Endothelial cell of umbilical vein (primary cell): ENCODE measurements around the gene HDAC5. TPM values are rescaled to one million over a fixed set of nuclear protein-coding genes. Genes with fewer than 3 reads are reported as not detected.

Experiments used
- Bru-seq: library from RNA; stranded (reverse); fragments of 400-500 nt; gene quantifications from one replicate; lab custom pipeline; 2021; lab: Mats Ljungman, UMichigan
- BruChase-seq, 2 experiments: library from RNA; stranded (reverse); fragments of 400-500 nt; gene quantifications; one replicate each; lab custom pipeline; 2021; lab: Mats Ljungman, UMichigan
- BruUV-seq: library from RNA; stranded (reverse); fragments of 400-500 nt; replicated peaks from 2 replicates; lab custom pipeline; 2021; lab: Mats Ljungman, UMichigan
- CTCF ChIA-PET: fragments of 300-600, 350-600 bp; sonication (Branson Sonifier 250); formaldehyde crosslinking; loops from one replicate; lab custom pipeline; 2021; ENCODE audit warnings: antibody characterized with exemption, inconsistent platforms; lab: Charles Lee
- POLR2A ChIA-PET: fragments of 300-600, 350-600 bp; sonication (Branson Sonifier 250); formaldehyde crosslinking; loops from one replicate; lab custom pipeline; 2021; ENCODE audit warnings: antibody characterized with exemption, inconsistent platforms; lab: Charles Lee
- DNase-seq: peaks from one replicate; pipeline ENCODE4 v3.0.0-alpha.2; 2011; ENCODE audit warnings: low read depth, low spot score
- FAIRE-seq: peaks from 2 replicates; lab custom pipeline; 2011; peaks lifted over from hg19 to GRCh38; lab: Jason Lieb, UNC
- H2AFZ ChIP-seq: 2 replicates; pipeline ENCODE4 v1.6.0; 2012; ENCODE audit warnings: low read depth, low read length, control low read depth, inconsistent platforms
- H3K27ac ChIP-seq: 2 replicates; pipeline ENCODE4 v1.5.1; 2011; ENCODE audit warnings: low read depth, mild to moderate bottlenecking, control low read depth, low read length, moderate library complexity; ENCODE audit not compliant: insufficient read depth
- H3K27me3 ChIP-seq, 2 experiments: 2 replicates each; pipeline versions ENCODE4 v1.6.0 to v1.6.1; 2011; ENCODE audit warnings: low read length in 2 of 2, mixed read lengths in 1 of 2; ENCODE audit not compliant: control insufficient read depth in 2 of 2, insufficient read depth in 2 of 2
- H3K36me3 ChIP-seq, 2 experiments: 2 replicates in 1 of 2; 3 replicates in 1 of 2; pipeline ENCODE4 v1.5.1; 2011; ENCODE audit warnings: low read length in 2 of 2, mild to moderate bottlenecking in 1 of 2, moderate library complexity in 1 of 2; ENCODE audit not compliant: control insufficient read depth in 2 of 2, insufficient read depth in 2 of 2; ENCODE audit errors: extremely low read depth in 1 of 2
- H3K4me1 ChIP-seq: 3 replicates; pipeline ENCODE4 v1.5.1; 2011; ENCODE audit warnings: mild to moderate bottlenecking, low read length; ENCODE audit not compliant: control insufficient read depth, insufficient read depth; ENCODE audit errors: extremely low read depth
- H3K4me2 ChIP-seq: 2 replicates; pipeline ENCODE4 v1.6.1; 2011; ENCODE audit warnings: low read length, control low read depth, mixed read lengths; ENCODE audit not compliant: insufficient read depth
- H3K4me3 ChIP-seq, 3 experiments: fragments of 200-600 bp in 1 of 3; sonication (generic), shearing (Covaris generic) in 1 of 3; replicated peaks in 1 of 3; 2 replicates each; pipeline ENCODE4 v1.5.1; 2011 to 2016; ENCODE audit warnings: control low read depth in 3 of 3, low read length in 3 of 3, mild to moderate bottlenecking in 2 of 3, inconsistent platforms in 1 of 3, low read depth in 1 of 3, moderate library complexity in 1 of 3; ENCODE audit not compliant: insufficient read depth in 1 of 3
- H3K79me2 ChIP-seq: 2 replicates; pipeline ENCODE4 v1.6.0; 2012; ENCODE audit warnings: low read length, inconsistent platforms; ENCODE audit not compliant: control insufficient read depth, insufficient read depth
- H3K9ac ChIP-seq: replicated peaks from 2 replicates; pipeline ENCODE3; 2011; ENCODE audit warnings: low read length, control low read depth; ENCODE audit not compliant: insufficient read depth; ENCODE audit errors: extremely low read depth
- H3K9me1 ChIP-seq: replicated peaks from 3 replicates; pipeline ENCODE4 v1.6.0; 2011; ENCODE audit warnings: mild to moderate bottlenecking, low read length; ENCODE audit not compliant: control insufficient read depth, insufficient read depth; ENCODE audit errors: extremely low read depth
- H3K9me3 ChIP-seq: replicated peaks from 2 replicates; pipeline ENCODE4 v1.5.1; 2012; ENCODE audit warnings: low read length, inconsistent platforms; ENCODE audit not compliant: control insufficient read depth, insufficient read depth
- H4K20me1 ChIP-seq: replicated peaks from 2 replicates; pipeline ENCODE3; 2011; ENCODE audit warnings: mild to moderate bottlenecking, low read length; ENCODE audit not compliant: control insufficient read depth, insufficient read depth; ENCODE audit errors: extremely low read depth
- EZH2 ChIP-seq: IDR thresholded peaks from 2 replicates; pipeline ENCODE4 v1.6.1; 2012; ENCODE audit warnings: borderline replicate concordance, low read depth, mild to moderate bottlenecking, moderate library complexity, low read length, inconsistent platforms; ENCODE audit not compliant: severe bottlenecking
- FOS ChIP-seq: IDR thresholded peaks from 2 replicates; pipeline ENCODE4 v1.6.1; 2011; ENCODE audit warnings: mild to moderate bottlenecking, low read length, moderate library complexity, borderline replicate concordance; ENCODE audit not compliant: insufficient read depth
- GATA2 ChIP-seq: IDR thresholded peaks from 2 replicates; pipeline ENCODE4 v1.7.0; 2011; ENCODE audit warnings: low read depth, mild to moderate bottlenecking, moderate library complexity, mixed read lengths, low read length; ENCODE audit not compliant: insufficient read length, insufficient read depth
- JUN ChIP-seq: IDR thresholded peaks from 2 replicates; pipeline ENCODE4 v1.6.1; 2011; ENCODE audit warnings: borderline replicate concordance, low read depth; ENCODE audit not compliant: insufficient read length, insufficient read depth
- MYC ChIP-seq: IDR thresholded peaks from one replicate; pipeline ENCODE4 v1.6.1; 2011; ENCODE audit warnings: mild to moderate bottlenecking, low read depth, low read length
- POLR2A ChIP-seq: IDR thresholded peaks from 2 replicates; pipeline ENCODE4 v1.6.1; 2012; ENCODE audit warnings: low read depth, mild to moderate bottlenecking, control low read depth, low read length
- POLR2AphosphoS5 ChIP-seq: IDR thresholded peaks from 2 replicates; pipeline ENCODE4 v1.6.1; 2012; ENCODE audit warnings: low read depth, mild to moderate bottlenecking, control low read depth, low read length, moderate library complexity; ENCODE audit not compliant: insufficient read depth
- dilution Hi-C: fragments of 300-500 bp; cut with MboI; formaldehyde crosslinking; loops from one replicate; pipeline ENCODE4 v1.15.0; 2019; ENCODE audit warnings: low sequenced_read_pairs; ENCODE audit not compliant: extremely low pct_ligation_motif_present
- intact Hi-C: fragments of 100-400 bp; cut with micrococcal nuclease; formaldehyde crosslinking; loops from one replicate; pipeline ENCODE4 v1.10.0; 2022
- long read RNA-seq: library from polyadenylated mRNA; stranded (forward); transcript quantifications from one replicate; pipeline ENCODE4 v2.0.0, GENCODE V29; 2021
- polyA minus RNA-seq, 3 experiments: library from RNA; depleted of rRNA, polyadenylated mRNA; stranded (reverse); fragments of >200 nt; gene quantifications; 1 replicate in 1 of 3; 2 replicates in 2 of 3; pipeline ENCODE4 v1.2.3, GENCODE V29; 2011
- polyA plus RNA-seq, 4 experiments: library from polyadenylated mRNA; depleted of rRNA in 3 of 4; stranded (reverse) in 3 of 4; unstranded in 1 of 4; fragments of >200 nt; gene quantifications; 2 replicates each; pipeline versions ENCODE4 v1.2.1 to v1.2.3, GENCODE V29; 2011 to 2012; ENCODE audit warnings: missing spikeins in 1 of 4
- total RNA-seq: library from RNA; stranded (reverse); gene quantifications from 2 replicates; pipeline ENCODE4 v1.2.3, GENCODE V29; 2021
- TF ChIP-seq, protein P1 (sequence below), 2 donors: IDR thresholded peaks; 1 replicate in 1 of 2; 2 replicates in 1 of 2; pipeline ENCODE4 v1.5.1; 2011; ENCODE audit warnings: low read length in 2 of 2, mild to moderate bottlenecking in 2 of 2, moderate library complexity in 2 of 2, control low read depth in 1 of 2, inconsistent platforms in 1 of 2, low read depth in 1 of 2; ENCODE audit not compliant: insufficient read depth in 1 of 2; ENCODE audit errors: extremely low read depth in 1 of 2
- TF ChIP-seq, protein P2 (sequence below): IDR thresholded peaks from 2 replicates; pipeline ENCODE4 v1.6.1; 2011; ENCODE audit not compliant: insufficient read depth, insufficient read length

The HDAC5 gene
- total RNA-seq (40.2 and 40.4 TPM in 2 replicates), polyA plus RNA-seq (35.4 and 40.0 TPM in 2 replicates), polyA minus RNA-seq (39.3 and 54.8 TPM in 2 replicates), Bru-seq, nascent RNA (percentile 47 among the genes with signal in this experiment), BruChase-seq, experiment 1, labeled RNA remaining after a 6-hour chase (percentile 52 among the genes with signal in this experiment), BruChase-seq, experiment 2, labeled RNA remaining after a 2-hour chase (percentile 52 among the genes with signal in this experiment)
- polyA plus RNA-seq (2011; cell fraction: cytosol; rRNA removed), result 22.2 and 28.4 TPM in 2 replicates
- polyA plus RNA-seq (2011; cell fraction: nucleus; rRNA removed), result 31.7 and 40.2 TPM in 2 replicates
- 12.7 and 20.4 TPM in 2 replicates for polyA plus RNA-seq (2012)
- 27.1 TPM for polyA minus RNA-seq (2011; cell fraction: cytosol; rRNA and poly(A)+ RNA removed)
- 15.8 and 25.9 TPM in 2 replicates for polyA minus RNA-seq (2011; cell fraction: nucleus; rRNA and poly(A)+ RNA removed)
- long read RNA-seq, full-length matches to known transcripts, result 21 of 85 reads
- long read RNA-seq, partial matches to known transcripts, result 34 of 85 reads
- long read RNA-seq, other reads (novel, unspliced or antisense), result 30 of 85 reads

DNA sequence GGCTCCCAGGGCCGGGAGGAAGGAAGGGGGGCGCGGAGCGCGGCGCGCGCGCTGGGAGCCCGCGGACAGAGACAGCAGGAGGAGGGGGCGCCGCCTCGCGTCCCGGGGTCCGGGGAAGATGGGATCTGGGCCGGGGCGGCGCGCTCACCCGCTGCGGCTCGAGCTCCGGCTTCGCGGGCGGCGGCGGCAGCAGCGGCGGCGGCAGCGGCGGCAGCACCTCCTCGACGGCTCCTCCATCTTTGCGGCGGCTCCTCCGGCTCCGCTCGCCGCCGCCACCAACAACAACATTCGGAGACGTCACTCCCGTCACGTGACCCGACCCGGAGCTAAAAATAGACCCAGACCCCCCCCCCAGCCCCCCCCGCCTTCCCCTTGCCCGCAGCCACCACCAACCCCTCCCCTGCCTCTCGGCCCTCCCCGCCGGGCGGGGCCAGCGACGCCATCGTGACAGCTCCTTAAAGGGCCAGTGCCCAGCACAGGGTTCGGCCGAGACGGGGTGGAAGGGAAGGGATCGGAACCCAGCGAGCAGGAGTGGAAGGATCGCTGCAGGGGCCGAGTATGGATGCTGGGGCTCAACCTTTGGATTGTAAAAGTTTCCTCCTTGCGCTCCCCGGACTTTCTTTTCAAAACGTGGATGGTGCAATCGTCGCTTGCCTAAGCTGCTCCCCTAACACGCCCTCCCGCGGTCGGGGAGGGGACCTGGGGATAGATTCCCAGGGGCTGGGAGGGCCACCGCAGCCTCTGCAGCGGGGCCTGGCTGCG is at the start of gene HDAC5:
TSS of gene HDAC5 (minus strand) at position 286 of the 762 bp plus-strand sequence. CDS start 6,126 bp downstream, outside the sequence.
- Histone ChIP-seq H3K4me1 (peaks cover 7% of the 10 kb centered on the region), H4K20me1 (no peaks in the 10 kb centered on the region), H3K4me2 (peak within 1 kb of the TSS; percentile 75), H3K36me3 (no peaks in the 10 kb centered on the region), H3K9me1 (no peaks in the 10 kb centered on the region), H2AFZ (peak within 1 kb of the TSS; percentile 89), H3K9me3 (no peaks in the 10 kb centered on the region), H3K9ac (peak within 1 kb of the TSS; percentile 86), H3K4me3 (peak within 1 kb of the TSS; percentile 58 to 80 (median 78)), H3K27ac (peak within 1 kb of the TSS; percentile 51), H3K27me3 (peaks cover 2 to 7% of the 10 kb centered on the region in 2 experiments), H3K79me2 (no peaks in the 10 kb centered on the region)
- dilution Hi-C loops, result no loop called here
- CTCF ChIA-PET, result interaction anchor here (0.5 to 2.2 kb wide), 30 partner anchors 8 to 213 kb away, joined by 3 to 17 read pairs (median 6); partner anchors contain the start of genes G6PC3, HROB and LSM12
- no TSS peak for BruUV-seq
- intact Hi-C loops, result loop anchor here (1.0 kb wide), 5 partner anchors 12 to 57 kb away; partner anchors contain the start of genes G6PC3 and LSM12
- DNase-seq (peak; percentile 95), FAIRE-seq (peak; percentile 91)
- no peak for TF ChIP-seq JUN
- TF ChIP-seq POLR2A, result no peak
- no peak for TF ChIP-seq MYC
- TF ChIP-seq, protein P1, sequence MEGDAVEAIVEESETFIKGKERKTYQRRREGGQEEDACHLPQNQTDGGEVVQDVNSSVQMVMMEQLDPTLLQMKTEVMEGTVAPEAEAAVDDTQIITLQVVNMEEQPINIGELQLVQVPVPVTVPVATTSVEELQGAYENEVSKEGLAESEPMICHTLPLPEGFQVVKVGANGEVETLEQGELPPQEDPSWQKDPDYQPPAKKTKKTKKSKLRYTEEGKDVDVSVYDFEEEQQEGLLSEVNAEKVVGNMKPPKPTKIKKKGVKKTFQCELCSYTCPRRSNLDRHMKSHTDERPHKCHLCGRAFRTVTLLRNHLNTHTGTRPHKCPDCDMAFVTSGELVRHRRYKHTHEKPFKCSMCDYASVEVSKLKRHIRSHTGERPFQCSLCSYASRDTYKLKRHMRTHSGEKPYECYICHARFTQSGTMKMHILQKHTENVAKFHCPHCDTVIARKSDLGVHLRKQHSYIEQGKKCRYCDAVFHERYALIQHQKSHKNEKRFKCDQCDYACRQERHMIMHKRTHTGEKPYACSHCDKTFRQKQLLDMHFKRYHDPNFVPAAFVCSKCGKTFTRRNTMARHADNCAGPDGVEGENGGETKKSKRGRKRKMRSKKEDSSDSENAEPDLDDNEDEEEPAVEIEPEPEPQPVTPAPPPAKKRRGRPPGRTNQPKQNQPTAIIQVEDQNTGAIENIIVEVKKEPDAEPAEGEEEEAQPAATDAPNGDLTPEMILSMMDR (IDR thresholded peaks at IDR 0.05; ENCODE audit: extremely low read depth in 1 of 2, insufficient read depth in 1 of 2, low read depth in 1 of 2, low read length in 2 of 2), result peak; percentile 51 to 63
- no peak for TF ChIP-seq FOS
- no peak for TF ChIP-seq GATA2
- TF ChIP-seq, protein P2, sequence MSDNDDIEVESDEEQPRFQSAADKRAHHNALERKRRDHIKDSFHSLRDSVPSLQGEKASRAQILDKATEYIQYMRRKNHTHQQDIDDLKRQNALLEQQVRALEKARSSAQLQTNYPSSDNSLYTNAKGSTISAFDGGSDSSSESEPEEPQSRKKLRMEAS, result peak; percentile 69
- peak; percentile 66 for TF ChIP-seq POLR2AphosphoS5
- TF ChIP-seq EZH2, result no peak
- POLR2A ChIA-PET, result interaction anchor here (0.6 to 1.2 kb wide), 8 partner anchors 14 to 82 kb away, joined by 3 to 6 read pairs (median 4); partner anchors contain the start of gene LSM12
